HepG2 (cell line): ENCODE results near the gene RCC1. TPM values are rescaled to one million over a fixed set of nuclear protein-coding genes. Genes with fewer than 3 reads are reported as not detected.

Experiments used
- ARNT ChIP-seq: fragments of 450-650 bp; IDR thresholded peaks from 2 replicates; pipeline ENCODE4 v1.6.1; 2017
- CEBPG ChIP-seq: IDR thresholded peaks from 2 replicates; pipeline ENCODE4 v1.6.1; 2016
- GLI4 ChIP-seq: sonication (generic); formaldehyde crosslinking; IDR thresholded peaks from 2 replicates; pipeline ENCODE4 v1.5.1; 2020; ENCODE audit warnings: missing genetic modification reagents, mild to moderate bottlenecking, moderate library complexity, borderline replicate concordance
- HOXA9 ChIP-seq: sonication (generic); formaldehyde crosslinking; IDR thresholded peaks from 2 replicates; pipeline ENCODE4 v1.8.1; 2022; ENCODE audit warnings: missing genetic modification reagents, mild to moderate bottlenecking, moderate library complexity, borderline replicate concordance
- PAX8 ChIP-seq: sonication (generic); formaldehyde crosslinking; IDR thresholded peaks from 2 replicates; pipeline ENCODE4 v1.8.0; 2022; ENCODE audit warnings: mild to moderate bottlenecking, missing genetic modification reagents, borderline replicate concordance
- REL ChIP-seq: sonication (generic); formaldehyde crosslinking; conservative IDR thresholded peaks from 2 replicates; pipeline ENCODE4 v1.8.0; 2022; ENCODE audit warnings: mild to moderate bottlenecking, missing genetic modification reagents, moderate library complexity
- SALL1 ChIP-seq: sonication (generic); formaldehyde crosslinking; IDR thresholded peaks from 2 replicates; pipeline ENCODE4 v1.8.0; 2022; ENCODE audit warnings: mild to moderate bottlenecking, missing genetic modification reagents
- U2AF2 ChIP-seq: fragments of 200-400 bp; formaldehyde crosslinking; IDR thresholded peaks from 2 replicates; pipeline ENCODE4 v1.6.1; 2017; ENCODE audit warnings: low read depth, mild to moderate bottlenecking, low read length
- ZFAT ChIP-seq: sonication (generic); formaldehyde crosslinking; conservative IDR thresholded peaks from 2 replicates; pipeline ENCODE4 v1.8.1; 2023; ENCODE audit warnings: missing genetic modification reagents, inconsistent platforms
- ZKSCAN5 ChIP-seq: sonication (generic); formaldehyde crosslinking; IDR thresholded peaks from 2 replicates; pipeline ENCODE4 v1.5.1; 2020; ENCODE audit warnings: mild to moderate bottlenecking, missing genetic modification reagents
- ZNF282 ChIP-seq: fragments of 450-650 bp; IDR thresholded peaks from 2 replicates; pipeline ENCODE4 v1.6.1; 2018; ENCODE audit not compliant: partially characterized antibody
- ZNF296 ChIP-seq: sonication (generic); formaldehyde crosslinking; conservative IDR thresholded peaks from 2 replicates; pipeline ENCODE4 v1.5.0; 2020; ENCODE audit warnings: mild to moderate bottlenecking, missing genetic modification reagents
- ZNF382 ChIP-seq: sonication (generic); formaldehyde crosslinking; IDR thresholded peaks from 2 replicates; pipeline ENCODE4 v1.5.0; 2020; ENCODE audit warnings: missing genetic modification reagents, mild to moderate bottlenecking, borderline replicate concordance
- ZNF879 ChIP-seq: sonication (generic); formaldehyde crosslinking; IDR thresholded peaks from 2 replicates; pipeline ENCODE4 v1.8.1; 2023; ENCODE audit warnings: missing genetic modification reagents
- polyA plus RNA-seq, 8 experiments: library from polyadenylated mRNA; depleted of rRNA in 3 of 8; stranded (reverse) in 7 of 8; unstranded in 1 of 8; fragments of >200 nt; fragmentation: Illumina TruSeq in 4 of 8; extraction: Trizol in 4 of 8; gene quantifications; 2 replicates each; pipeline versions ENCODE4 v1.2.1 to v1.2.3, GENCODE V29; 2011 to 2016; ENCODE audit warnings: low read depth in 4 of 8, missing spikeins in 1 of 8, mixed read lengths in 1 of 8; ENCODE audit not compliant: insufficient read depth in 1 of 8
- total RNA-seq, 5 experiments: library from RNA; depleted of rRNA; stranded (reverse); fragments of >200 nt; fragmentation: Illumina TruSeq; extraction: Trizol; gene quantifications; 2 replicates each; pipeline ENCODE4 v1.2.3, GENCODE V29; 2016; ENCODE audit warnings: low read depth in 1 of 5
- TF ChIP-seq, protein P1 (sequence below): fragments of 450-650 bp; IDR thresholded peaks from 2 replicates; pipeline ENCODE4 v1.6.1; 2017; ENCODE audit warnings: mild to moderate bottlenecking
- TF ChIP-seq, protein P2 (sequence below): sonication (generic); formaldehyde crosslinking; IDR thresholded peaks from 2 replicates; pipeline ENCODE4 v1.4.0; 2020; ENCODE audit warnings: missing genetic modification reagents

RCC1 gene
- total and polyA plus RNA-seq, 2 of the 13 experiments (the other 11 are each of a cell fraction or from before 2014, with no cell fraction given) = 47.2 to 80.8 TPM

DNA sequence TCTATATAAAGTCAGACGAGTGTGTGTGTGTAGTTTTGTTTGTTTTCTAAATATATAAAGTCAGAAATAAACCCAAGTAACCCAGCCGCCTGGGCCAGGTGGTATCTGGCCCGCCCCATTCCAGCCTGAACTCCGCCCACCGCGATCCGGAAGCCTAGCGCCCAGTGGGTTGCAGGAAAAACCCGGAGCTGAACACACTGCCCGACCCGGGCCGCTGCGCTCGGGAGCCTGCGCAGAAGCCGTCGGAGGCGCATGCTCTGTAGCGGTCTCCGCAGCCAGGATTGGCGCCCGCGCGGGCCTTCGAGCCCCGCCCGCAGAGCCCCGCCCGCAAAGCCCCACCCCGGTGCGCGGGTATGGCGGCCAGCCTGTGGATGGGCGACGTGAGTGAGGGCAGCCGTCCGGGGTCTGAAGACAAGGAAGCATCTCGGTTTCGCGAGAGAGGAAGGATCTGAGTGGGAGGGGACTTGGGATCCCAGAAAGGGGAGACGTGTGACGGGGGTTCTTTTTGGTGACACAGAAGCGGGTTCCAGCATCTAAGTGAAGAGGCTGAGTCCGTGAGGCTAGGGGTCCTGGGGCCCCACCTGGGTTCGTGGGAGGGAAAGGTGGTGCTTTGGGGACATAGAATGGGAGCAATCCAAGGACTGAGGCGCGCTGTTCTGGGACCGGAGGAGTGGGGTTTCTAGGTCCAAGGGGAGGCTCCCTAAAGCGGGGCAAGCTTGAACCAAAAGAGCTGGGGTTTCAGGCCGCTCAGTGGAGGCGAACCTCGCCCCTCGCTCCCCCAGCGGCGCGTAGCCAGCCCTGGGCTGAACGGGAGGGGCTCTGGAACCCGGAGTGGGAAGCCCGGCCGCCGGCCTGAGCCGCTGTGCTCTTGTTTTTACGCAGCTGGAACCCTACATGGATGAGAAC, 47.2 kb downstream of the RCC1 start, which contains the start of gene TRNAU1AP (continued):
- TF ChIP-seq, protein P1, sequence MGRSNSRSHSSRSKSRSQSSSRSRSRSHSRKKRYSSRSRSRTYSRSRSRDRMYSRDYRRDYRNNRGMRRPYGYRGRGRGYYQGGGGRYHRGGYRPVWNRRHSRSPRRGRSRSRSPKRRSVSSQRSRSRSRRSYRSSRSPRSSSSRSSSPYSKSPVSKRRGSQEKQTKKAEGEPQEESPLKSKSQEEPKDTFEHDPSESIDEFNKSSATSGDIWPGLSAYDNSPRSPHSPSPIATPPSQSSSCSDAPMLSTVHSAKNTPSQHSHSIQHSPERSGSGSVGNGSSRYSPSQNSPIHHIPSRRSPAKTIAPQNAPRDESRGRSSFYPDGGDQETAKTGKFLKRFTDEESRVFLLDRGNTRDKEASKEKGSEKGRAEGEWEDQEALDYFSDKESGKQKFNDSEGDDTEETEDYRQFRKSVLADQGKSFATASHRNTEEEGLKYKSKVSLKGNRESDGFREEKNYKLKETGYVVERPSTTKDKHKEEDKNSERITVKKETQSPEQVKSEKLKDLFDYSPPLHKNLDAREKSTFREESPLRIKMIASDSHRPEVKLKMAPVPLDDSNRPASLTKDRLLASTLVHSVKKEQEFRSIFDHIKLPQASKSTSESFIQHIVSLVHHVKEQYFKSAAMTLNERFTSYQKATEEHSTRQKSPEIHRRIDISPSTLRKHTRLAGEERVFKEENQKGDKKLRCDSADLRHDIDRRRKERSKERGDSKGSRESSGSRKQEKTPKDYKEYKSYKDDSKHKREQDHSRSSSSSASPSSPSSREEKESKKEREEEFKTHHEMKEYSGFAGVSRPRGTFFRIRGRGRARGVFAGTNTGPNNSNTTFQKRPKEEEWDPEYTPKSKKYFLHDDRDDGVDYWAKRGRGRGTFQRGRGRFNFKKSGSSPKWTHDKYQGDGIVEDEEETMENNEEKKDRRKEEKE = no peak
- TF ChIP-seq ARNT (no peak), PAX8 (no peak), ZNF879 (peak; percentile 73; the same call in 1 of the 2 replicates), ZNF282 (no peak), REL (CRISPR knock-in tag) (no peak), ZFAT (no peak), ZNF382 (CRISPR knock-in tag) (no peak), CEBPG (CRISPR knock-in tag) (no peak), ZNF296 (CRISPR knock-in tag) (no peak), ZKSCAN5 (CRISPR knock-in tag) (no peak), U2AF2 (no peak), SALL1 (CRISPR knock-in tag) (peak; percentile 68), GLI4 (no peak), HOXA9 (CRISPR knock-in tag) (no peak)
- TF ChIP-seq, protein P2, sequence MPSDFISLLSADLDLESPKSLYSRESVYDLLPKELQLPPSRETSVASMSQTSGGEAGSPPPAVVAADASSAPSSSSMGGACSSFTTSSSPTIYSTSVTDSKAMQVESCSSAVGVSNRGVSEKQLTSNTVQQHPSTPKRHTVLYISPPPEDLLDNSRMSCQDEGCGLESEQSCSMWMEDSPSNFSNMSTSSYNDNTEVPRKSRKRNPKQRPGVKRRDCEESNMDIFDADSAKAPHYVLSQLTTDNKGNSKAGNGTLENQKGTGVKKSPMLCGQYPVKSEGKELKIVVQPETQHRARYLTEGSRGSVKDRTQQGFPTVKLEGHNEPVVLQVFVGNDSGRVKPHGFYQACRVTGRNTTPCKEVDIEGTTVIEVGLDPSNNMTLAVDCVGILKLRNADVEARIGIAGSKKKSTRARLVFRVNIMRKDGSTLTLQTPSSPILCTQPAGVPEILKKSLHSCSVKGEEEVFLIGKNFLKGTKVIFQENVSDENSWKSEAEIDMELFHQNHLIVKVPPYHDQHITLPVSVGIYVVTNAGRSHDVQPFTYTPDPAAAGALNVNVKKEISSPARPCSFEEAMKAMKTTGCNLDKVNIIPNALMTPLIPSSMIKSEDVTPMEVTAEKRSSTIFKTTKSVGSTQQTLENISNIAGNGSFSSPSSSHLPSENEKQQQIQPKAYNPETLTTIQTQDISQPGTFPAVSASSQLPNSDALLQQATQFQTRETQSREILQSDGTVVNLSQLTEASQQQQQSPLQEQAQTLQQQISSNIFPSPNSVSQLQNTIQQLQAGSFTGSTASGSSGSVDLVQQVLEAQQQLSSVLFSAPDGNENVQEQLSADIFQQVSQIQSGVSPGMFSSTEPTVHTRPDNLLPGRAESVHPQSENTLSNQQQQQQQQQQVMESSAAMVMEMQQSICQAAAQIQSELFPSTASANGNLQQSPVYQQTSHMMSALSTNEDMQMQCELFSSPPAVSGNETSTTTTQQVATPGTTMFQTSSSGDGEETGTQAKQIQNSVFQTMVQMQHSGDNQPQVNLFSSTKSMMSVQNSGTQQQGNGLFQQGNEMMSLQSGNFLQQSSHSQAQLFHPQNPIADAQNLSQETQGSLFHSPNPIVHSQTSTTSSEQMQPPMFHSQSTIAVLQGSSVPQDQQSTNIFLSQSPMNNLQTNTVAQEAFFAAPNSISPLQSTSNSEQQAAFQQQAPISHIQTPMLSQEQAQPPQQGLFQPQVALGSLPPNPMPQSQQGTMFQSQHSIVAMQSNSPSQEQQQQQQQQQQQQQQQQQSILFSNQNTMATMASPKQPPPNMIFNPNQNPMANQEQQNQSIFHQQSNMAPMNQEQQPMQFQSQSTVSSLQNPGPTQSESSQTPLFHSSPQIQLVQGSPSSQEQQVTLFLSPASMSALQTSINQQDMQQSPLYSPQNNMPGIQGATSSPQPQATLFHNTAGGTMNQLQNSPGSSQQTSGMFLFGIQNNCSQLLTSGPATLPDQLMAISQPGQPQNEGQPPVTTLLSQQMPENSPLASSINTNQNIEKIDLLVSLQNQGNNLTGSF = no peak; the same call in none of the 2 replicates
